GM12878 (cell line): Measurements from ENCODE around the gene DAPK3. TPM values are rescaled to one million over a fixed set of nuclear protein-coding genes. Genes with fewer than 3 reads are reported as not detected.

Source experiments
- BCLAF1 ChIP-seq: fragments of 450-650 bp; IDR thresholded peaks from 2 replicates; pipeline ENCODE4 v1.6.1; 2017; ENCODE audit warnings: antibody characterized with exemption, mild to moderate bottlenecking, moderate library complexity
- EP300 ChIP-seq, 2 experiments: fragments of 150-350 bp in 1 of 2; IDR thresholded peaks; 2 replicates each; pipeline ENCODE4 v1.6.1; 2011 to 2012; ENCODE audit warnings: low read depth in 2 of 2, low read length in 2 of 2, borderline replicate concordance in 1 of 2, improper control_type of control experiment in 1 of 2, inconsistent platforms in 1 of 2; ENCODE audit not compliant: control insufficient read depth in 1 of 2
- ETV6 ChIP-seq, 2 experiments: fragments of 450-650 bp in 1 of 2; IDR thresholded peaks in 1 of 2; conservative IDR thresholded peaks in 1 of 2; 2 replicates each; pipeline ENCODE4 v1.6.1; 2014; ENCODE audit warnings: antibody characterized with exemption in 1 of 2, borderline replicate concordance in 1 of 2, low read depth in 1 of 2, mild to moderate bottlenecking in 1 of 2, moderate library complexity in 1 of 2
- MAX ChIP-seq: IDR thresholded peaks from 2 replicates; pipeline ENCODE4 v1.6.1; 2012; ENCODE audit warnings: low read depth, low read length, improper control_type of control experiment
- MYB ChIP-seq: fragments of 150-350 bp; IDR thresholded peaks from 2 replicates; pipeline ENCODE4 v1.6.1; 2014; ENCODE audit warnings: mild to moderate bottlenecking, low read depth, low read length, borderline replicate concordance
- NBN ChIP-seq: fragments of 450-650 bp; IDR thresholded peaks from 2 replicates; pipeline ENCODE4 v1.6.1; 2016
- NFYA ChIP-seq: IDR thresholded peaks from 2 replicates; pipeline ENCODE4 v1.6.1; 2011; ENCODE audit warnings: low read depth, mild to moderate bottlenecking, low read length, improper control_type of control experiment, borderline replicate concordance
- POU2F2 ChIP-seq: IDR thresholded peaks from 3 replicates; pipeline ENCODE4 v1.6.1; 2011; ENCODE audit warnings: low read depth, mild to moderate bottlenecking, low read length, borderline replicate concordance
- RUNX3 ChIP-seq: IDR thresholded peaks from 2 replicates; pipeline ENCODE4 v1.6.1; 2012; ENCODE audit warnings: low read length, inconsistent platforms
- STAT1 ChIP-seq: fragments of 450-650 bp; conservative IDR thresholded peaks from 2 replicates; pipeline ENCODE4 v1.6.1; 2014; ENCODE audit warnings: antibody characterized with exemption, mild to moderate bottlenecking
- USF1 ChIP-seq: IDR thresholded peaks from 2 replicates; pipeline ENCODE4 v1.6.1; 2011; ENCODE audit warnings: borderline replicate concordance, low read depth, mild to moderate bottlenecking, moderate library complexity, mixed read lengths, low read length; ENCODE audit not compliant: insufficient read depth; ENCODE audit errors: extremely low read length
- ZNF207 ChIP-seq: fragments of 450-650 bp; IDR thresholded peaks from 2 replicates; pipeline ENCODE4 v1.6.1; 2014; ENCODE audit warnings: antibody characterized with exemption, mild to moderate bottlenecking, borderline replicate concordance
- polyA plus RNA-seq, 11 experiments: library from polyadenylated mRNA; depleted of rRNA in 4 of 11; unstranded in 6 of 11; stranded (reverse) in 5 of 11; fragments of >200 nt; fragmentation: Nextera tagmentation in 4 of 11; fragmentation: Illumina TruSeq in 1 of 11; extraction: Ambion mirVana in 4 of 11; extraction: Trizol in 1 of 11; gene quantifications; 1 replicate in 1 of 11; 2 replicates in 10 of 11; pipeline versions ENCODE4 v1.2.1 to v1.2.3, GENCODE V29; 2011 to 2016; ENCODE audit warnings: inconsistent platforms in 2 of 11, missing spikeins in 2 of 11, low read depth in 1 of 11
- total RNA-seq, 4 experiments: library from RNA; depleted of rRNA in 3 of 4; stranded (reverse); fragments of >200 nt in 3 of 4; fragmentation: Illumina TruSeq in 1 of 4; extraction: Trizol in 1 of 4; gene quantifications; 2 replicates each; pipeline versions ENCODE4 v1.2.1 to v1.2.3, GENCODE V29; 2013 to 2021

DAPK3 gene
- total and polyA plus RNA-seq, 10 of the 15 experiments (the other 5 are each of a cell fraction or from before 2014, with no cell fraction given): 0.13 to 46.4 (median 24.8) TPM

GRCh38 chr19:4013886-4014540, 43.1 kb upstream of the DAPK3 start (continued):
- TF ChIP-seq BCLAF1 (no peak), STAT1 (no peak), NBN (no peak), EP300 (IDR thresholded peaks at IDR 0.05; ENCODE audit: borderline replicate concordance in 1 of 2, control insufficient read depth in 1 of 2, low read depth in 2 of 2, low read length in 2 of 2) (no peak), NFYA (no peak), MAX (no peak), POU2F2 (no peak), RUNX3 (no peak), ETV6 (conservative IDR thresholded peaks at IDR 0.05 in 1 of 2, IDR thresholded peaks at IDR 0.05 in 1 of 2; ENCODE audit: borderline replicate concordance in 1 of 2, low read depth in 1 of 2) (no peak), MYB (no peak), USF1 (no peak), ZNF207 (no peak)
- TF ChIP-seq, all 136 proteins: peak for 0
